ENCODE data around the gene KRT3. TPM values are rescaled to one million over a fixed set of nuclear protein-coding genes. Genes with fewer than 3 reads are reported as not detected.

Gene KRT3
- polyA plus RNA-seq, 3 donors, result not detected

- Histone ChIP-seq H3K9me3 (replicated peaks in 1 of 2; ENCODE audit: control insufficient read depth in 1 of 2, insufficient read depth in 1 of 2, low read length in 2 of 2) (peaks cover 24 to 37% of the 10 kb centered on the region in 2 donors), H3K36me3 (replicated peaks in 1 of 2; ENCODE audit: control insufficient read depth in 1 of 2, insufficient read depth in 2 of 2, low read length in 2 of 2) (no peaks in the 10 kb centered on the region), H3K4me2 (replicated peaks; ENCODE audit: extremely low read depth, low read length, poor library complexity, severe bottlenecking) (no peak overlapping the region), H3K79me2 (ENCODE audit: insufficient read depth, low read length) (no peaks in the 10 kb centered on the region), H4K20me1 (ENCODE audit: insufficient read depth, low read length) (no peaks in the 10 kb centered on the region), H3K27ac (ENCODE audit: low read depth in 1 of 2, low read length in 2 of 2) (no peak overlapping the region), H3K27me3 (ENCODE audit: control insufficient read depth in 2 of 2, insufficient read depth in 2 of 2, low read length in 2 of 2) (no peaks in the 10 kb centered on the region), H2AFZ (ENCODE audit: insufficient read depth, low read depth, low read length, poor library complexity, severe bottlenecking) (no peak overlapping the region), H3K9ac (ENCODE audit: insufficient read depth, low read length, poor library complexity, severe bottlenecking) (no peak overlapping the region), H3K4me3 (replicated peaks in 1 of 3; ENCODE audit: low read depth in 2 of 3, low read length in 3 of 3) (no peak overlapping the region), H3K4me1 (ENCODE audit: control insufficient read depth in 1 of 2, insufficient read depth in 2 of 2, low read length in 2 of 2) (no peaks in the 10 kb centered on the region)
- WGBS (ENCODE audit: insufficient coverage), result no CpG with 5 or more reads among the region's 2 CpGs
- Mint-ChIP-seq H3K27me3 (ENCODE audit: low read depth in 3 of 3) (peaks cover 2 to 5% (median 3%) of the 10 kb centered on the region in 3 donors), H3K9me3 (peaks cover 11 to 37% (median 27%) of the 10 kb centered on the region in 7 donors), H3K4me3 (no peak overlapping the region), H3K36me3 (no peaks in the 10 kb centered on the region), H3K27ac (no peak overlapping the region), H3K4me1 (no peaks in the 10 kb centered on the region)
- intact Hi-C loops (cut with micrococcal nuclease), result no loop called here
- no peak for DNase-seq
- TF ChIP-seq CTCF (IDR thresholded peaks at IDR 0.05), result no peak
Observed at GRCh38 chr12:52759218-52759617, 36.7 kb downstream of the KRT3 start.

GRCh38 chr12:52757449-52758176 is 38.3 kb downstream of the KRT3 start:
- Mint-ChIP-seq H3K27me3 (ENCODE audit: low read depth in 3 of 3) (peaks cover 3 to 4% (median 3%) of the 10 kb centered on the region in 3 donors), H3K36me3 (no peaks in the 10 kb centered on the region), H3K9me3 (peaks cover 11 to 33% (median 24%) of the 10 kb centered on the region in 7 donors), H3K4me1 (no peaks in the 10 kb centered on the region), H3K27ac (no peak overlapping the region), H3K4me3 (no peak overlapping the region)
- no peak for DNase-seq
- Histone ChIP-seq H2AFZ (ENCODE audit: insufficient read depth, low read depth, low read length, poor library complexity, severe bottlenecking) (no peak overlapping the region), H3K9ac (ENCODE audit: insufficient read depth, low read length, poor library complexity, severe bottlenecking) (no peak overlapping the region), H4K20me1 (ENCODE audit: insufficient read depth, low read length) (no peaks in the 10 kb centered on the region), H3K27me3 (ENCODE audit: control insufficient read depth in 2 of 2, insufficient read depth in 2 of 2, low read length in 2 of 2) (no peaks in the 10 kb centered on the region), H3K79me2 (ENCODE audit: insufficient read depth, low read length) (no peaks in the 10 kb centered on the region), H3K4me3 (replicated peaks in 1 of 3; ENCODE audit: low read depth in 2 of 3, low read length in 3 of 3) (no peak overlapping the region), H3K9me3 (replicated peaks in 1 of 2; ENCODE audit: control insufficient read depth in 1 of 2, insufficient read depth in 1 of 2, low read length in 2 of 2) (peaks cover 24 to 32% of the 10 kb centered on the region in 2 donors), H3K36me3 (replicated peaks in 1 of 2; ENCODE audit: control insufficient read depth in 1 of 2, insufficient read depth in 2 of 2, low read length in 2 of 2) (no peaks in the 10 kb centered on the region), H3K4me1 (ENCODE audit: control insufficient read depth in 1 of 2, insufficient read depth in 2 of 2, low read length in 2 of 2) (no peaks in the 10 kb centered on the region), H3K27ac (ENCODE audit: low read depth in 1 of 2, low read length in 2 of 2) (no peak overlapping the region), H3K4me2 (replicated peaks; ENCODE audit: extremely low read depth, low read length, poor library complexity, severe bottlenecking) (no peak overlapping the region)
- no peak for TF ChIP-seq CTCF (IDR thresholded peaks at IDR 0.05)
- intact Hi-C loops (cut with micrococcal nuclease), result no loop called here
- 29% methylated on average over 1 of the region's 1 CpG for WGBS (ENCODE audit: insufficient coverage)
